Keratinocyte (primary cell): ENCODE measurements around the gene FSD1. TPM values are rescaled to one million over a fixed set of nuclear protein-coding genes. Genes with fewer than 3 reads are reported as not detected.
"Not testable (repeated sequence)": the region's sequence is repeated elsewhere in the genome, so short reads cannot be mapped to it uniquely, and the experiment has no call there.

ENCODE experiments used
- DNase-seq: peaks from one replicate; pipeline ENCODE4 v3.0.0-alpha.2; 2011; ENCODE audit warnings: low read depth, missing footprints, low spot score
- FAIRE-seq: peaks from 2 replicates; lab custom pipeline; 2011; peaks lifted over from hg19 to GRCh38; lab: Jason Lieb, UNC
- H2AFZ ChIP-seq: 2 replicates; pipeline ENCODE4 v1.6.0; 2012; ENCODE audit warnings: low read length, control low read depth, inconsistent platforms; ENCODE audit not compliant: control insufficient read depth
- H3K27ac ChIP-seq: 2 replicates; pipeline ENCODE4 v1.5.1; 2011; ENCODE audit warnings: low read length; ENCODE audit not compliant: control insufficient read depth, insufficient read depth
- H3K27me3 ChIP-seq: 3 replicates; pipeline ENCODE4 v1.6.0; 2011; ENCODE audit warnings: low read length; ENCODE audit not compliant: control insufficient read depth, insufficient read depth; ENCODE audit errors: extremely low read depth
- H3K36me3 ChIP-seq, 2 experiments: 2 replicates in 1 of 2; 3 replicates in 1 of 2; pipeline ENCODE4 v1.5.1; 2011; ENCODE audit warnings: low read length in 2 of 2, mild to moderate bottlenecking in 1 of 2; ENCODE audit not compliant: control insufficient read depth in 2 of 2, insufficient read depth in 2 of 2; ENCODE audit errors: extremely low read depth in 1 of 2
- H3K4me1 ChIP-seq: 3 replicates; pipeline ENCODE4 v1.5.1; 2011; ENCODE audit warnings: low read length; ENCODE audit not compliant: control insufficient read depth, insufficient read depth; ENCODE audit errors: extremely low read depth
- H3K4me2 ChIP-seq: 3 replicates; pipeline ENCODE4 v1.6.0; 2011; ENCODE audit warnings: low read depth, low read length; ENCODE audit not compliant: control insufficient read depth, insufficient read depth; ENCODE audit errors: extremely low read depth
- H3K4me3 ChIP-seq, 3 experiments: fragments of 200-600 bp in 1 of 3; sonication (generic) in 1 of 3; 2 replicates in 2 of 3; 3 replicates in 1 of 3; pipeline ENCODE4 v1.5.1; 2011 to 2016; ENCODE audit warnings: low read length in 3 of 3, mild to moderate bottlenecking in 3 of 3, control low read depth in 2 of 3, inconsistent platforms in 1 of 3, low read depth in 1 of 3, mixed read lengths in 1 of 3, mixed run types in 1 of 3, moderate library complexity in 1 of 3; ENCODE audit not compliant: control insufficient read depth in 2 of 3, insufficient read depth in 2 of 3; ENCODE audit errors: extremely low read depth in 1 of 3
- H3K79me2 ChIP-seq: 2 replicates; pipeline ENCODE4 v1.6.0; 2012; ENCODE audit warnings: low read length; ENCODE audit not compliant: control insufficient read depth, insufficient read depth
- H3K9ac ChIP-seq: 3 replicates; pipeline ENCODE4 v1.6.0; 2011; ENCODE audit warnings: low read length; ENCODE audit not compliant: control insufficient read depth, insufficient read depth; ENCODE audit errors: extremely low read depth
- H3K9me1 ChIP-seq: 3 replicates; pipeline ENCODE4 v1.6.0; 2011; ENCODE audit warnings: low read length; ENCODE audit not compliant: control insufficient read depth, insufficient read depth; ENCODE audit errors: extremely low read depth
- H3K9me3 ChIP-seq: 2 replicates; pipeline ENCODE4 v1.5.1; 2012; ENCODE audit warnings: low read depth, low read length; ENCODE audit not compliant: control insufficient read depth
- H4K20me1 ChIP-seq: 3 replicates; pipeline ENCODE4 v1.6.0; 2011; ENCODE audit warnings: low read length; ENCODE audit not compliant: control insufficient read depth, insufficient read depth; ENCODE audit errors: extremely low read depth
- CTCF ChIP-seq, 3 experiments: IDR thresholded peaks in 1 of 3; conservative IDR thresholded peaks in 1 of 3; optimal IDR thresholded peaks in 1 of 3; 2 replicates in 2 of 3; 3 replicates in 1 of 3; pipeline versions ENCODE3 to v1.5.1; 2011; ENCODE audit warnings: low read length in 3 of 3, mild to moderate bottlenecking in 3 of 3, moderate library complexity in 2 of 3, control low read depth in 1 of 3, inconsistent platforms in 1 of 3; ENCODE audit not compliant: insufficient read depth in 2 of 3; ENCODE audit errors: extremely low read depth in 1 of 3
- EZH2 ChIP-seq: IDR thresholded peaks from one replicate; pipeline ENCODE4 v1.6.1; 2012; ENCODE audit warnings: inconsistent platforms, mild to moderate bottlenecking, low read length, moderate library complexity
- dilution Hi-C: fragments of 300-500 bp; cut with MboI; formaldehyde crosslinking; loops from one replicate; pipeline ENCODE4 v1.7.0; 2020; ENCODE audit warnings: low sequenced_read_pairs; ENCODE audit not compliant: extremely low pct_ligation_motif_present
- polyA plus RNA-seq, 5 experiments: library from polyadenylated mRNA; depleted of rRNA in 3 of 5; stranded (reverse) in 3 of 5; stranded (forward) in 1 of 5; unstranded in 1 of 5; fragments of >200 nt; gene quantifications; 1 replicate in 1 of 5; 2 replicates in 3 of 5; 3 replicates in 1 of 5; pipeline versions ENCODE4 v1.2.1 to v1.2.3, GENCODE V29; 2011 to 2012; ENCODE audit warnings: missing spikeins in 2 of 5, low read depth in 1 of 5, low replicate concordance in 1 of 5

FSD1 gene
- polyA plus RNA-seq, 1 donor (not counting 4 experiments of a cell fraction or from before 2014, with no cell fraction given), result 0.49 TPM

GRCh38 chr19:4327877-4328242 lies 23.5 kb downstream of the FSD1 start:
- DNase-seq (no peak), FAIRE-seq (no peak)
- H4K20me1 ChIP-seq, result no peaks in the 10 kb centered on the region
- H3K9ac ChIP-seq, result no peak overlapping the region
- H3K27me3 ChIP-seq, result no peaks in the 10 kb centered on the region
- no peaks in the 10 kb centered on the region for H3K79me2 ChIP-seq
- no peaks in the 10 kb centered on the region for H3K9me1 ChIP-seq
- TF ChIP-seq CTCF (optimal IDR thresholded peaks at IDR 0.05 in 1 of 3, IDR thresholded peaks at IDR 0.05 in 1 of 3, conservative IDR thresholded peaks at IDR 0.05 in 1 of 3; ENCODE audit: extremely low read depth in 1 of 3, insufficient read depth in 2 of 3, low read length in 3 of 3) (no peak), EZH2 (no peak)
- no peaks in the 10 kb centered on the region for H3K4me1 ChIP-seq
- dilution Hi-C loops, result no loop called here
- H3K27ac ChIP-seq, result no peak overlapping the region
- H3K4me3 ChIP-seq, result peak overlapping the region in 1 of 3 experiments; percentile 42
- H3K4me2 ChIP-seq, result peak overlapping the region; percentile 70
- H3K36me3 ChIP-seq, result peaks cover 0 to 6% of the 10 kb centered on the region in 2 experiments
- no peaks in the 10 kb centered on the region for H3K9me3 ChIP-seq
- no peak overlapping the region for H2AFZ ChIP-seq

- no peaks in the 10 kb centered on the region for H3K79me2 ChIP-seq
- FAIRE-seq (no peak), DNase-seq (peak; percentile 26)
- no peaks in the 10 kb centered on the region for H3K4me1 ChIP-seq
- TF ChIP-seq CTCF (optimal IDR thresholded peaks at IDR 0.05 in 1 of 3, IDR thresholded peaks at IDR 0.05 in 1 of 3, conservative IDR thresholded peaks at IDR 0.05 in 1 of 3; ENCODE audit: extremely low read depth in 1 of 3, insufficient read depth in 2 of 3, low read length in 3 of 3) (no peak), EZH2 (no peak)
- no peaks in the 10 kb centered on the region for H3K27me3 ChIP-seq
- H3K9me3 ChIP-seq, result no peaks in the 10 kb centered on the region
- H3K4me2 ChIP-seq, result peak overlapping the region; percentile 70
- no peak overlapping the region for H3K27ac ChIP-seq
- H4K20me1 ChIP-seq, result no peaks in the 10 kb centered on the region
- no peak overlapping the region for H2AFZ ChIP-seq
- H3K9ac ChIP-seq, result no peak overlapping the region
- dilution Hi-C loops, result no loop called here
- H3K36me3 ChIP-seq, result peaks cover 0 to 6% of the 10 kb centered on the region in 2 experiments
- H3K9me1 ChIP-seq, result no peaks in the 10 kb centered on the region
- no peak overlapping the region for H3K4me3 ChIP-seq
These were observed 24.0 kb downstream of the FSD1 start for GRCh38 chr19:4328243-4328990.

- H3K4me3 ChIP-seq, H3K9me1 ChIP-seq, H3K27ac ChIP-seq: not testable (repeated sequence)
These were observed 24.7 kb downstream of the FSD1 start for GRCh38 chr19:4328991-4329681.

More at GRCh38 chr19:4328991-4329681, 24.7 kb downstream of the FSD1 start:
- H3K79me2 ChIP-seq, H2AFZ ChIP-seq, H4K20me1 ChIP-seq, H3K27me3 ChIP-seq, dilution Hi-C loops, H3K4me1 ChIP-seq, H3K9me3 ChIP-seq, FAIRE-seq, H3K9ac ChIP-seq, H3K4me2 ChIP-seq, DNase-seq: not testable (repeated sequence)
- peaks cover 0 to 10% of the 10 kb centered on the region in 2 experiments for H3K36me3 ChIP-seq
